Measurements from ENCODE around the gene CMTM4.

Gene CMTM4

DNA sequence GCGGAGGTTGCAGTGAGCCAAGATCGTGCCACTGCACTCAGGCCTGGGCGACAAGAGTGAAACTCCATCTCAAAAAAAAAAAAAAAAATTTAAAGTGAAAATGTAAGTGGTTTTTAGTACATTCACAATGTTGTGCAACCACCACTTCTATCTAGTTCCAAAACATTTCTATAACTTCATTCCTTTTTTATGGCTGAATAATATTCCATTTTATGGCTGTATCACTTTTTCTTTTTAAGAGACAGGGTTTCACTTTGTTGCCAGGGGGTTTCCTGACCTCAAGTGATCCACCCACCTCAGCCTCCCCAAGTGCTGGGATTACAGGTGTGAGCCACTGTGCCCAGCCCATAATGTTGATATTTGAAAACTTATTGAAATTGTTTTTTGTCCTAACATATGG, 103.7 kb downstream of the CMTM4 start:
- no peak overlapping the region for H2BK15ac ChIP-seq (ENCODE audit: low read length)
- H3K14ac ChIP-seq (ENCODE audit: low read length): no peak overlapping the region
- H3K18ac ChIP-seq (ENCODE audit: low read length): no peak overlapping the region
- H3K4me2 ChIP-seq (ENCODE audit: insufficient read depth, low read length, poor library complexity, severe bottlenecking): no peak overlapping the region
- H3K27me3 ChIP-seq (ENCODE audit: control insufficient read depth in 3 of 3, insufficient read depth in 3 of 3, low read depth in 1 of 3, low read length in 3 of 3): no peaks in the 10 kb centered on the region
- H3K9ac ChIP-seq (ENCODE audit: low read depth, low read length, poor library complexity): no peak overlapping the region
- H3K36me3 ChIP-seq (replicated peaks in 1 of 2; ENCODE audit: control insufficient read depth in 2 of 2, insufficient read depth in 2 of 2, low read length in 2 of 2): no peaks in the 10 kb centered on the region
- H3K27ac ChIP-seq (replicated peaks; ENCODE audit: low read length): no peak overlapping the region
- H3K4ac ChIP-seq (ENCODE audit: low read length): no peak overlapping the region
- no peaks in the 10 kb centered on the region for H3K79me1 ChIP-seq (ENCODE audit: low read depth, low read length)
- H2BK120ac ChIP-seq (ENCODE audit: low read depth, low read length): no peak overlapping the region
- no peaks in the 10 kb centered on the region for H3K9me3 ChIP-seq (replicated peaks in 1 of 2; ENCODE audit: control insufficient read depth in 2 of 2, insufficient read depth in 1 of 2, low read depth in 1 of 2, low read length in 2 of 2)
- no peak overlapping the region for H4K91ac ChIP-seq (ENCODE audit: low read depth, low read length, poor library complexity)
- H2AFZ ChIP-seq (ENCODE audit: low read length): no peak overlapping the region
- no peak overlapping the region for H2BK5ac ChIP-seq (ENCODE audit: low read length)
- DNase-seq (ENCODE audit: low spot score): no peak
- no peaks in the 10 kb centered on the region for H3K4me1 ChIP-seq (ENCODE audit: control insufficient read depth in 2 of 2, insufficient read depth in 1 of 2, low read depth in 1 of 2, low read length in 2 of 2)
- H2BK12ac ChIP-seq (ENCODE audit: low read length): no peak overlapping the region
- no peak overlapping the region for H2AK5ac ChIP-seq (ENCODE audit: low read depth, low read length)
- WGBS, 2 donors (ENCODE audit: extremely low coverage in 2 of 2, insufficient read length in 2 of 2, insufficient replicate concordance in 1 of 2): no CpG with 5 or more reads among the region's 3 CpGs
- H3K4me3 ChIP-seq (ENCODE audit: low read length in 2 of 2): no peak overlapping the region
- H4K8ac ChIP-seq (ENCODE audit: low read depth, low read length): no peak overlapping the region
- H3K23ac ChIP-seq (ENCODE audit: low read depth, low read length, poor library complexity): no peak overlapping the region

- no peaks in the 10 kb centered on the region for H3K27me3 ChIP-seq (ENCODE audit: control insufficient read depth in 3 of 3, insufficient read depth in 3 of 3, low read depth in 1 of 3, low read length in 3 of 3)
- no peak overlapping the region for H3K18ac ChIP-seq (ENCODE audit: low read length)
- no peak overlapping the region for H2BK15ac ChIP-seq (ENCODE audit: low read length)
- H2BK120ac ChIP-seq (ENCODE audit: low read depth, low read length): no peak overlapping the region
- H2BK5ac ChIP-seq (ENCODE audit: low read length): no peak overlapping the region
- H4K8ac ChIP-seq (ENCODE audit: low read depth, low read length): no peak overlapping the region
- no peak overlapping the region for H2AFZ ChIP-seq (ENCODE audit: low read length)
- H3K4ac ChIP-seq (ENCODE audit: low read length): no peak overlapping the region
- no peak overlapping the region for H3K23ac ChIP-seq (ENCODE audit: low read depth, low read length, poor library complexity)
- H3K4me2 ChIP-seq (ENCODE audit: insufficient read depth, low read length, poor library complexity, severe bottlenecking): no peak overlapping the region
- no peak overlapping the region for H3K4me3 ChIP-seq (ENCODE audit: low read length in 2 of 2)
- no peak overlapping the region for H3K27ac ChIP-seq (replicated peaks; ENCODE audit: low read length)
- no peak overlapping the region for H3K14ac ChIP-seq (ENCODE audit: low read length)
- no peak overlapping the region for H2AK5ac ChIP-seq (ENCODE audit: low read depth, low read length)
- DNase-seq (ENCODE audit: low spot score): no peak
- H3K36me3 ChIP-seq (replicated peaks in 1 of 2; ENCODE audit: control insufficient read depth in 2 of 2, insufficient read depth in 2 of 2, low read length in 2 of 2): no peaks in the 10 kb centered on the region
- H3K4me1 ChIP-seq (ENCODE audit: control insufficient read depth in 2 of 2, insufficient read depth in 1 of 2, low read depth in 1 of 2, low read length in 2 of 2): no peaks in the 10 kb centered on the region
- H4K91ac ChIP-seq (ENCODE audit: low read depth, low read length, poor library complexity): no peak overlapping the region
- H2BK12ac ChIP-seq (ENCODE audit: low read length): no peak overlapping the region
- H3K9me3 ChIP-seq (replicated peaks in 1 of 2; ENCODE audit: control insufficient read depth in 2 of 2, insufficient read depth in 1 of 2, low read depth in 1 of 2, low read length in 2 of 2): no peaks in the 10 kb centered on the region
- WGBS, 2 donors (ENCODE audit: extremely low coverage in 2 of 2, insufficient read length in 2 of 2, insufficient replicate concordance in 1 of 2): no CpG with 5 or more reads among the region's 3 CpGs
- no peak overlapping the region for H3K9ac ChIP-seq (ENCODE audit: low read depth, low read length, poor library complexity)
- no peaks in the 10 kb centered on the region for H3K79me1 ChIP-seq (ENCODE audit: low read depth, low read length)
Measured at GRCh38 chr16:66592241-66592640, 104.3 kb downstream of the CMTM4 start.

DNA sequence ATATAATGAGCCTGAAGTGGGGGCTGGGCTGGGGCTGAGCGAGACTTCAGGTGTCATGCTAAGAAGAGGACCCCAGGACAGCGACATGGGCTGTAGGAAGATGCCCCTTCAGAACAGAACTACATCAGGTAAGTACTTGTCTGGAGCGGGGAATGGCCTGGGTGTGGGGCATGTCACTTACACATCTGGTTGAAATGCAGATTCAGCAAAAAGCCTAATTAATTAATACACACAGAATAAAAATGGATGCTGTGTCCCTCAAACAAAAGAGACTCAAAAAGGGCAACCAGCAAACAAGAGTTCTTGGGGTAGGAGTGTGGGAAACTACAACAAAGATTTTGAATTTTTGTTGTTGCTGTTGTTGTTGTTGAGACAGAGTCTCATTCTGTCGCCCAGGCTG, 105.5 kb downstream of the CMTM4 start:
- H3K18ac ChIP-seq (ENCODE audit: low read length): no peak overlapping the region
- H2BK120ac ChIP-seq (ENCODE audit: low read depth, low read length): no peak overlapping the region
- no peak overlapping the region for H4K91ac ChIP-seq (ENCODE audit: low read depth, low read length, poor library complexity)
- H3K79me1 ChIP-seq (ENCODE audit: low read depth, low read length): no peaks in the 10 kb centered on the region
- H2BK5ac ChIP-seq (ENCODE audit: low read length): no peak overlapping the region
- no peak overlapping the region for H3K14ac ChIP-seq (ENCODE audit: low read length)
- no peak overlapping the region for H2AK5ac ChIP-seq (ENCODE audit: low read depth, low read length)
- no peak overlapping the region for H2BK12ac ChIP-seq (ENCODE audit: low read length)
- H2AFZ ChIP-seq (ENCODE audit: low read length): no peak overlapping the region
- peaks cover 0 to 2% of the 10 kb centered on the region in 2 donors for H3K36me3 ChIP-seq (replicated peaks in 1 of 2; ENCODE audit: control insufficient read depth in 2 of 2, insufficient read depth in 2 of 2, low read length in 2 of 2)
- no peaks in the 10 kb centered on the region for H3K27me3 ChIP-seq (ENCODE audit: control insufficient read depth in 3 of 3, insufficient read depth in 3 of 3, low read depth in 1 of 3, low read length in 3 of 3)
- H4K8ac ChIP-seq (ENCODE audit: low read depth, low read length): no peak overlapping the region
- H2BK15ac ChIP-seq (ENCODE audit: low read length): no peak overlapping the region
- no peaks in the 10 kb centered on the region for H3K4me1 ChIP-seq (ENCODE audit: control insufficient read depth in 2 of 2, insufficient read depth in 1 of 2, low read depth in 1 of 2, low read length in 2 of 2)
- no peak overlapping the region for H3K23ac ChIP-seq (ENCODE audit: low read depth, low read length, poor library complexity)
- DNase-seq (ENCODE audit: low spot score): no peak
- no peaks in the 10 kb centered on the region for H3K9me3 ChIP-seq (replicated peaks in 1 of 2; ENCODE audit: control insufficient read depth in 2 of 2, insufficient read depth in 1 of 2, low read depth in 1 of 2, low read length in 2 of 2)
- H3K4me3 ChIP-seq (ENCODE audit: low read length in 2 of 2): no peak overlapping the region
- no peak overlapping the region for H3K27ac ChIP-seq (replicated peaks; ENCODE audit: low read length)
- H3K4ac ChIP-seq (ENCODE audit: low read length): no peak overlapping the region
- no CpG with 5 or more reads among the region's 4 CpGs for WGBS, 2 donors (ENCODE audit: extremely low coverage in 2 of 2, insufficient read length in 2 of 2, insufficient replicate concordance in 1 of 2)
- H3K9ac ChIP-seq (ENCODE audit: low read depth, low read length, poor library complexity): no peak overlapping the region
- no peak overlapping the region for H3K4me2 ChIP-seq (ENCODE audit: insufficient read depth, low read length, poor library complexity, severe bottlenecking)

GRCh38 chr16:66590322-66590721, 106.2 kb downstream of the CMTM4 start:
- Histone ChIP-seq H3K27me3 (ENCODE audit: control insufficient read depth in 3 of 3, insufficient read depth in 3 of 3, low read depth in 1 of 3, low read length in 3 of 3) (no peaks in the 10 kb centered on the region), H3K4me1 (ENCODE audit: control insufficient read depth in 2 of 2, insufficient read depth in 1 of 2, low read depth in 1 of 2, low read length in 2 of 2) (no peaks in the 10 kb centered on the region), H2BK120ac (ENCODE audit: low read depth, low read length) (no peak overlapping the region), H3K36me3 (replicated peaks in 1 of 2; ENCODE audit: control insufficient read depth in 2 of 2, insufficient read depth in 2 of 2, low read length in 2 of 2) (peaks cover 0 to 2% of the 10 kb centered on the region in 2 donors), H3K18ac (ENCODE audit: low read length) (no peak overlapping the region), H3K9ac (ENCODE audit: low read depth, low read length, poor library complexity) (no peak overlapping the region), H2BK12ac (ENCODE audit: low read length) (no peak overlapping the region), H3K9me3 (replicated peaks in 1 of 2; ENCODE audit: control insufficient read depth in 2 of 2, insufficient read depth in 1 of 2, low read depth in 1 of 2, low read length in 2 of 2) (no peaks in the 10 kb centered on the region), H2BK15ac (ENCODE audit: low read length) (no peak overlapping the region), H2BK5ac (ENCODE audit: low read length) (no peak overlapping the region), H3K27ac (replicated peaks; ENCODE audit: low read length) (no peak overlapping the region), H2AFZ (ENCODE audit: low read length) (no peak overlapping the region), H4K8ac (ENCODE audit: low read depth, low read length) (no peak overlapping the region), H3K23ac (ENCODE audit: low read depth, low read length, poor library complexity) (no peak overlapping the region), H3K79me1 (ENCODE audit: low read depth, low read length) (no peaks in the 10 kb centered on the region), H3K4me3 (ENCODE audit: low read length in 2 of 2) (no peak overlapping the region), H2AK5ac (ENCODE audit: low read depth, low read length) (no peak overlapping the region), H3K4me2 (ENCODE audit: insufficient read depth, low read length, poor library complexity, severe bottlenecking) (no peak overlapping the region), H3K14ac (ENCODE audit: low read length) (no peak overlapping the region), H4K91ac (ENCODE audit: low read depth, low read length, poor library complexity) (no peak overlapping the region), H3K4ac (ENCODE audit: low read length) (no peak overlapping the region)
- WGBS, 2 donors (ENCODE audit: extremely low coverage in 2 of 2, insufficient read length in 2 of 2, insufficient replicate concordance in 1 of 2): no CpG with 5 or more reads among the region's 8 CpGs
- DNase-seq (ENCODE audit: low spot score): no peak

Measured in neuronal stem cell (in vitro differentiated cells).